K562 (cell line): ENCODE results near the gene USP44. TPM values are rescaled to one million over a fixed set of nuclear protein-coding genes. Genes with fewer than 3 reads are reported as not detected.

Experiments used
- BDP1 ChIP-seq: IDR thresholded peaks from 3 replicates; pipeline ENCODE4 v1.6.1; 2011; ENCODE audit not compliant: insufficient read length, insufficient read depth
- BRCA1 ChIP-seq, 2 experiments: fragments of 450-650 bp in 1 of 2; sonication (generic) in 1 of 2; formaldehyde crosslinking in 1 of 2; IDR thresholded peaks; 2 replicates each; pipeline versions ENCODE4 v1.5.0 to v1.6.1; 2017 to 2020; ENCODE audit warnings: mild to moderate bottlenecking in 1 of 2, missing genetic modification reagents in 1 of 2
- EGR1 ChIP-seq: fragments of 450-650 bp; conservative IDR thresholded peaks from 2 replicates; pipeline ENCODE4 v1.6.1; 2017; ENCODE audit warnings: mild to moderate bottlenecking
- FOSL1 ChIP-seq: fragments of 200-800 bp; sonication (Bioruptor generic); conservative IDR thresholded peaks from 2 replicates; pipeline ENCODE4 v1.6.1; 2016; ENCODE audit warnings: missing genetic modification characterization, missing compliant biosample characterization
- FOXK1 ChIP-seq: sonication (generic); formaldehyde crosslinking; IDR thresholded peaks from 2 replicates; pipeline ENCODE4 v1.8.0; 2022; ENCODE audit warnings: missing genetic modification reagents, mild to moderate bottlenecking, borderline replicate concordance
- FOXM1 ChIP-seq, 2 experiments: fragments of 450-650 bp in 1 of 2; sonication (generic) in 1 of 2; formaldehyde crosslinking in 1 of 2; IDR thresholded peaks; 2 replicates each; pipeline versions ENCODE4 v1.6.1 to v1.9.0; 2017 to 2022; ENCODE audit warnings: low read depth in 2 of 2, mild to moderate bottlenecking in 2 of 2, missing genetic modification reagents in 1 of 2, moderate library complexity in 1 of 2
- HDAC2 ChIP-seq: fragments of 450-650 bp; IDR thresholded peaks from 2 replicates; pipeline ENCODE4 v1.6.1; 2016; ENCODE audit warnings: mild to moderate bottlenecking
- JUND ChIP-seq, 2 experiments: IDR thresholded peaks; 2 replicates in 1 of 2; 3 replicates in 1 of 2; pipeline ENCODE4 v1.6.1; 2011; ENCODE audit warnings: borderline replicate concordance in 2 of 2, low read depth in 2 of 2, low read length in 2 of 2, improper control_type of control experiment in 1 of 2, missing biosample characterization in 1 of 2, missing genetic modification characterization in 1 of 2, missing genetic modification reagents in 1 of 2
- NCOR1 ChIP-seq: fragments of 450-650 bp; IDR thresholded peaks from 2 replicates; pipeline ENCODE4 v1.6.1; 2016; ENCODE audit warnings: mild to moderate bottlenecking, moderate library complexity
- NEUROD1 ChIP-seq: fragments of 150-350 bp; IDR thresholded peaks from 2 replicates; pipeline ENCODE4 v1.6.1; 2014; ENCODE audit warnings: borderline replicate concordance, low read length, low read depth; ENCODE audit not compliant: partially characterized antibody
- PCBP2 ChIP-seq: fragments of 200-400 bp; formaldehyde crosslinking; IDR thresholded peaks from 2 replicates; pipeline ENCODE4 v1.6.1; 2018; ENCODE audit warnings: low read length, low read depth, mild to moderate bottlenecking, moderate library complexity; ENCODE audit not compliant: poor library complexity, severe bottlenecking
- PHB2 ChIP-seq: fragments of 450-650 bp; IDR thresholded peaks from 2 replicates; pipeline ENCODE4 v1.6.1; 2017; ENCODE audit warnings: low read depth
- RBFOX2 ChIP-seq: fragments of 200-400 bp; formaldehyde crosslinking; IDR thresholded peaks from 2 replicates; pipeline ENCODE4 v1.6.1; 2017; ENCODE audit warnings: low read depth, mild to moderate bottlenecking, low read length, moderate library complexity
- SMARCA4 ChIP-seq: fragments of 450-650 bp; IDR thresholded peaks from 2 replicates; pipeline ENCODE4 v1.6.1; 2016
- SMARCE1 ChIP-seq: fragments of 450-650 bp; IDR thresholded peaks from 2 replicates; pipeline ENCODE4 v1.7.1; 2016; ENCODE audit warnings: mild to moderate bottlenecking
- TAF7 ChIP-seq: fragments of 450-650 bp; IDR thresholded peaks from 2 replicates; pipeline ENCODE4 v1.6.1; 2016; ENCODE audit warnings: missing genetic modification characterization, missing compliant biosample characterization
- TGIF2 ChIP-seq: sonication (generic); formaldehyde crosslinking; IDR thresholded peaks from 2 replicates; pipeline ENCODE4 v1.8.1; 2022; ENCODE audit warnings: mild to moderate bottlenecking, missing genetic modification reagents, moderate library complexity
- polyA plus RNA-seq, 8 experiments: library from polyadenylated mRNA; depleted of rRNA in 4 of 8; stranded (reverse) in 5 of 8; unstranded in 3 of 8; fragments of >200 nt; fragmentation: Nextera tagmentation in 2 of 8; fragmentation: Illumina TruSeq in 1 of 8; extraction: Ambion mirVana in 2 of 8; extraction: Trizol in 1 of 8; gene quantifications; 2 replicates each; pipeline versions ENCODE4 v1.2.1 to v1.2.3, GENCODE V29; 2011 to 2014; ENCODE audit warnings: inconsistent platforms in 1 of 8, missing spikeins in 1 of 8
- total RNA-seq, 7 experiments: library from RNA; depleted of rRNA in 6 of 7; stranded (reverse); fragments of >200 nt in 6 of 7; fragmentation: Illumina TruSeq in 2 of 7; extraction: Trizol in 2 of 7; gene quantifications; 2 replicates each; pipeline versions ENCODE4 v1.2.1 to v1.2.3, GENCODE V29; 2011 to 2021; ENCODE audit warnings: low replicate concordance in 1 of 7
- TF ChIP-seq, protein P1 (sequence below), 2 experiments: fragments of 150-350 bp in 1 of 2; IDR thresholded peaks; 2 replicates each; pipeline ENCODE4 v1.6.1; 2012 to 2016; ENCODE audit warnings: low read depth in 2 of 2, low read length in 2 of 2, mild to moderate bottlenecking in 1 of 2, moderate library complexity in 1 of 2
- TF ChIP-seq, protein P2 (sequence below): fragments of 450-650 bp; IDR thresholded peaks from 2 replicates; pipeline ENCODE4 v1.6.1; 2016; ENCODE audit warnings: antibody characterized with exemption
- TF ChIP-seq, protein P3 (sequence below): fragments of 250-450 bp; sonication (Bioruptor Pico); IDR thresholded peaks from 2 replicates; pipeline ENCODE4 v1.4.0; 2020; ENCODE audit warnings: mild to moderate bottlenecking, moderate library complexity

USP44 gene
- total and polyA plus RNA-seq, 9 of the 15 experiments (the other 6 are each of a cell fraction or from before 2014, with no cell fraction given): 2.1 to 5.7 (median 2.8) TPM

DNA sequence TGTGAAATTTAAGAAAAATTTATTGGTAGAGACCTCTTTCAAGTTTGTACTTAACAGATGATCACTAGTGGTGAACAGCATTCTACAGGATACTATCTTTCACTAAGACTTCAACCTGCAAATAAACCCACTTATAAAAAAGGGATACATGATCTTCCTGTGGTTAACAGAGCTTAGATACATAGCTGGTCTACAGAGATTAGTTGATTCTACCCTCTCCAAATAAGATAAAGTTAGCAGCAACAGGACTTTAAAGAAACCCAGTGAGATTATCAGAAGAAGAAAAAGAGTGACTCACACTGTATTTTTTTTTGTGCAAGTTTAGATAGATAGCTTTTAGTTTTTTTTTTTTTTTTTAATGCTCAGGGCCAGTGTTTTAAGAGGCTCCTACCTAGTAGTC lies 34.5 kb downstream of the USP44 start (continued):
- TF ChIP-seq JUND (IDR thresholded peaks at IDR 0.05; ENCODE audit: borderline replicate concordance, low read depth, low read length) (peak; percentile 97), JUND (tag; IDR thresholded peaks at IDR 0.05; ENCODE audit: borderline replicate concordance, low read depth, low read length) (peak; percentile 92; the same call in 2 of the 3 replicates), BDP1 (no peak), TAF7 (no peak), BRCA1 (IDR thresholded peaks at IDR 0.05) (no peak), BRCA1 (CRISPR knock-in tag; IDR thresholded peaks at IDR 0.05) (no peak), EGR1 (no peak), NEUROD1 (peak; percentile 60), SMARCE1 (peak; percentile 99), SMARCA4 (peak; percentile 99), TGIF2 (no peak), RBFOX2 (no peak), NCOR1 (peak; percentile 84), FOXK1 (no peak), FOSL1 (peak; percentile 98), FOXM1 (IDR thresholded peaks at IDR 0.05; ENCODE audit: low read depth) (peak; percentile 81), FOXM1 (CRISPR knock-in tag; IDR thresholded peaks at IDR 0.05; ENCODE audit: low read depth) (no peak), PCBP2 (no peak), PHB2 (0 out of 2 replicates have a peak, but pooled peaks have one; percentile 28), HDAC2 (peak; percentile 82; the same call in 1 of the 2 replicates)
- TF ChIP-seq, protein P1, sequence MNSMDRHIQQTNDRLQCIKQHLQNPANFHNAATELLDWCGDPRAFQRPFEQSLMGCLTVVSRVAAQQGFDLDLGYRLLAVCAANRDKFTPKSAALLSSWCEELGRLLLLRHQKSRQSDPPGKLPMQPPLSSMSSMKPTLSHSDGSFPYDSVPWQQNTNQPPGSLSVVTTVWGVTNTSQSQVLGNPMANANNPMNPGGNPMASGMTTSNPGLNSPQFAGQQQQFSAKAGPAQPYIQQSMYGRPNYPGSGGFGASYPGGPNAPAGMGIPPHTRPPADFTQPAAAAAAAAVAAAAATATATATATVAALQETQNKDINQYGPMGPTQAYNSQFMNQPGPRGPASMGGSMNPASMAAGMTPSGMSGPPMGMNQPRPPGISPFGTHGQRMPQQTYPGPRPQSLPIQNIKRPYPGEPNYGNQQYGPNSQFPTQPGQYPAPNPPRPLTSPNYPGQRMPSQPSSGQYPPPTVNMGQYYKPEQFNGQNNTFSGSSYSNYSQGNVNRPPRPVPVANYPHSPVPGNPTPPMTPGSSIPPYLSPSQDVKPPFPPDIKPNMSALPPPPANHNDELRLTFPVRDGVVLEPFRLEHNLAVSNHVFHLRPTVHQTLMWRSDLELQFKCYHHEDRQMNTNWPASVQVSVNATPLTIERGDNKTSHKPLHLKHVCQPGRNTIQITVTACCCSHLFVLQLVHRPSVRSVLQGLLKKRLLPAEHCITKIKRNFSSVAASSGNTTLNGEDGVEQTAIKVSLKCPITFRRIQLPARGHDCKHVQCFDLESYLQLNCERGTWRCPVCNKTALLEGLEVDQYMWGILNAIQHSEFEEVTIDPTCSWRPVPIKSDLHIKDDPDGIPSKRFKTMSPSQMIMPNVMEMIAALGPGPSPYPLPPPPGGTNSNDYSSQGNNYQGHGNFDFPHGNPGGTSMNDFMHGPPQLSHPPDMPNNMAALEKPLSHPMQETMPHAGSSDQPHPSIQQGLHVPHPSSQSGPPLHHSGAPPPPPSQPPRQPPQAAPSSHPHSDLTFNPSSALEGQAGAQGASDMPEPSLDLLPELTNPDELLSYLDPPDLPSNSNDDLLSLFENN (IDR thresholded peaks at IDR 0.05; ENCODE audit: low read depth in 2 of 2, low read length in 2 of 2): peak in 1 of 2 experiments; percentile 74; a peak in 2 of 4 replicates
- TF ChIP-seq, protein P2, sequence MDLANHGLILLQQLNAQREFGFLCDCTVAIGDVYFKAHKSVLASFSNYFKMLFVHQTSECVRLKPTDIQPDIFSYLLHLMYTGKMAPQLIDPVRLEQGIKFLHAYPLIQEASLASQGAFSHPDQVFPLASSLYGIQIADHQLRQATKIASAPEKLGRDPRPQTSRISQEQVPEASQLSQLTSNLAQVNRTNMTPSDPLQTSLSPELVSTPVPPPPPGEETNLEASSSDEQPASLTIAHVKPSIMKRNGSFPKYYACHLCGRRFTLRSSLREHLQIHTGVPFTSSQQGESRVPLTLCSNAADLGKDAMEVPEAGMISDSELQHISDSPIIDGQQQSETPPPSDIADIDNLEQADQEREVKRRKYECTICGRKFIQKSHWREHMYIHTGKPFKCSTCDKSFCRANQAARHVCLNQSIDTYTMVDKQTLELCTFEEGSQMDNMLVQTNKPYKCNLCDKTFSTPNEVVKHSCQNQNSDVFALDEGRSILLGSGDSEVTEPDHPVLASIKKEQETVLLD: peak; percentile 55; the same call in 1 of the 2 replicates
- TF ChIP-seq, protein P3, sequence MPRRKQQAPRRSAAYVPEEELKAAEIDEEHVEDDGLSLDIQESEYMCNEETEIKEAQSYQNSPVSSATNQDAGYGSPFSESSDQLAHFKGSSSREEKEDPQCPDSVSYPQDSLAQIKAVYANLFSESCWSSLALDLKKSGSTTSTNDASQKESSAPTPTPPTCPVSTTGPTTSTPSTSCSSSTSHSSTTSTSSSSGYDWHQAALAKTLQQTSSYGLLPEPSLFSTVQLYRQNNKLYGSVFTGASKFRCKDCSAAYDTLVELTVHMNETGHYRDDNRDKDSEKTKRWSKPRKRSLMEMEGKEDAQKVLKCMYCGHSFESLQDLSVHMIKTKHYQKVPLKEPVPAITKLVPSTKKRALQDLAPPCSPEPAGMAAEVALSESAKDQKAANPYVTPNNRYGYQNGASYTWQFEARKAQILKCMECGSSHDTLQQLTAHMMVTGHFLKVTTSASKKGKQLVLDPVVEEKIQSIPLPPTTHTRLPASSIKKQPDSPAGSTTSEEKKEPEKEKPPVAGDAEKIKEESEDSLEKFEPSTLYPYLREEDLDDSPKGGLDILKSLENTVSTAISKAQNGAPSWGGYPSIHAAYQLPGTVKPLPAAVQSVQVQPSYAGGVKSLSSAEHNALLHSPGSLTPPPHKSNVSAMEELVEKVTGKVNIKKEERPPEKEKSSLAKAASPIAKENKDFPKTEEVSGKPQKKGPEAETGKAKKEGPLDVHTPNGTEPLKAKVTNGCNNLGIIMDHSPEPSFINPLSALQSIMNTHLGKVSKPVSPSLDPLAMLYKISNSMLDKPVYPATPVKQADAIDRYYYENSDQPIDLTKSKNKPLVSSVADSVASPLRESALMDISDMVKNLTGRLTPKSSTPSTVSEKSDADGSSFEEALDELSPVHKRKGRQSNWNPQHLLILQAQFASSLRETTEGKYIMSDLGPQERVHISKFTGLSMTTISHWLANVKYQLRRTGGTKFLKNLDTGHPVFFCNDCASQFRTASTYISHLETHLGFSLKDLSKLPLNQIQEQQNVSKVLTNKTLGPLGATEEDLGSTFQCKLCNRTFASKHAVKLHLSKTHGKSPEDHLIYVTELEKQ: no peak
